COLO668 (cell line): ENCODE results near the gene DIP2C.
"Not testable (repeated sequence)": the region's sequence is repeated elsewhere in the genome, so short reads cannot be mapped to it uniquely, and the experiment has no call there.

Experiments
- DNase-seq: peaks from one replicate; lab custom pipeline; 2025; ENCODE audit not compliant: unreplicated experiment; lab: John Stamatoyannopoulos, UW

DIP2C gene

DNA sequence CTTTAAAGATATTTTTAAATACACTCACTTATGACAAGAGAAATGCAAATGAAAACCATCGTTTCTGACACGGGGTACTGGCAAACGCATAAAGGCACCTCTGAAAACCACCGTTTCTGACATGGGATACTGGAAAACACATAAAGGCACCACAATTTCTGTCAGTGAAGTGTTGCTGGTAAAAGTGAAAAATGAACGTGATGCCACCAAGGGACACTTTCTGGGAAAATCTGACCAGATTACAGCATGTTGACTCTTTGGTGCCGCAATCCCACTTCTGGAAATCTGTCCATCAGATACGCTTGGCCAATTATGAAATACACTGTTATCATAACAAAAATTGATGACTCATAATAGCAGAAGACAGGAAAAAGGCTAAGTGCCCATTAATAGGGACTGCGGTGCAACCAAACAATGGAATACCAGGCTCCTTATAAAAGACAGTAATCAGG lies 422.5 kb downstream of the DIP2C start:
- no peak for DNase-seq

- not testable (repeated sequence) for DNase-seq
Measured at GRCh38 chr10:265816-266588, 423.5 kb downstream of the DIP2C start.

GRCh38 chr10:265074-265440 lies 424.4 kb downstream of the DIP2C start:
- not testable (repeated sequence) for DNase-seq

DNA sequence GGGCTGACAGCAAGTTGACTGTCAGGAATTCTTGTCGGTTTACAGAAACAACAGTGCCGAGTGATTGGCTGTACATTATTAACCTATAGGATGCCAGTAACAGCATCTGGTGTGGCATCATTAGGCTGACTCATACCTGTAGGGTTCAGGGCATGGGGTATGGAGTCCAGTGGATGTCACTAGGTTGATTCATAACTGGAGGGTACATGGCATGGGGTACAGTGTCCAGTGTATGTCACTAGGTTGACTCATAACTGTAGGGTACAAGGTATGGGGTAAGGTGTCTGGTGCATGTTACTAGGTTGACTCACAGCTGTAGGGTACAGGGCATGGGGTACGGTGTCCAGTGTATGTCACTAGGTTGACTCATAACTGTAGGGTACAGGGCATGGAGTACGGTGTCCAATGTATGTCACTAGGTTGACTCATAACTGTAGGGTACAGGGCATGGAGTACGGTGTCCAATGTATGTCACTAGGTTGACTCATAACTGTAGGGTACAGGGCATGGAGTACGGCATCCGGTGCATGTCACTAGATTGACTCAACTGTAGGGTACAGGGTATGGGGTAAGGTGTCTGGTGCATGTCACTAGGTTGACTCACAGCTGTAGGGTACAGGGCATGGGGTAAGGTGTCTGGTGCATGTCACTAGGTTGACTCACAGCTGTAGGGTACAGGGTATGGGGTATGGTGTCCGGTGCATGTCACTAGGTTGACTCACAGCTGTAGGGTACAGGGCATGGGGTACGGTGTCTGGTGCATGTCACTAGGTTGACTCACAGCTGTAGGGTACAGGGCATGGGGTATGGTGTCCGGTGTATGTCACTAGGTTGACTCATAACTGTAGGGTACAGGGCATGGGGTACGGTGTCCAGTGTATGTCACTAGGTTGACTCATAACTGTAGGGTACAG lies 425.1 kb downstream of the DIP2C start:
- DNase-seq, result not testable (repeated sequence)

- no peak for DNase-seq
Measured at GRCh38 chr10:260819-261429, 428.5 kb downstream of the DIP2C start.

GRCh38 chr10:251982-252582 lies 437.4 kb downstream of the DIP2C start:
- no peak for DNase-seq

- DNase-seq, result no peak
Measured at GRCh38 chr10:248307-248706, 441.2 kb downstream of the DIP2C start.

DNA sequence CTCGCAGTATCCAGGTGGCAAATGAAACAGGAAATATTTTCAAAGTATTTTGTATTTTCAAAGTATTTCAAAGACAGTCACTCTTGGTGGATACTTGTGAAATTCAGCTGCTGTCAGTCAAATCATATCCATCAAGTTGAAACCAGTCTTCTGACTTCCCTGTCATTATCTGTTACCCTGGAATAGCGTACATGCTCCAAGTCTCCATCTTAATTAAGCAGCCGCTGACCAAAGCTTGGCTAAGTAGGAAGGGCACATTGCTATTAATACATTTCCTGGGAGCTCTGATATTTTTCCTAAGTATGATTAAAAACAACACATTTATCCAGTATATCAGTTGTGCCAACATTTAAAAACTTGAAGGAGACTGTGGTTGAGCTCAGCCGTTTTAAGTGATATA lies 442.0 kb downstream of the DIP2C start:
- no peak for DNase-seq

DNA sequence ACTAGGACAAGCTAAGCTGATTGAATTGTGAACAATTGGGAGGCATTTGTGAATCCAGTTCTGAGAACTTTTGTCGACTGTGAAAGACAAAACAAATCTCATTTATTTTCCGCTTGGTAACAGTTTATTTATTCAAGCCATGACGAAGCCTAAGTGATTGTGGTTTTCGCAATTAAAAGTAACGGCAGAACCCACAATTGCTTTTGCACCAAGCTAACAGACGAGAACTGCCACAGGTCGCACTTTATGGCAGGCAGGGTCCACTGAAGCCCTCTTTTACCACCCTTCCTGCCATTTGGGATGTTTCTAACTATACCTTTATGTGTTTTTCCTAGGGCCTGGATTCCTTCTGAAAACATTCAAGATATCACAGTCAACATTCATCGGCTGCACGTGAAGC lies 443.0 kb downstream of the DIP2C start:
- DNase-seq, result no peak

DNA sequence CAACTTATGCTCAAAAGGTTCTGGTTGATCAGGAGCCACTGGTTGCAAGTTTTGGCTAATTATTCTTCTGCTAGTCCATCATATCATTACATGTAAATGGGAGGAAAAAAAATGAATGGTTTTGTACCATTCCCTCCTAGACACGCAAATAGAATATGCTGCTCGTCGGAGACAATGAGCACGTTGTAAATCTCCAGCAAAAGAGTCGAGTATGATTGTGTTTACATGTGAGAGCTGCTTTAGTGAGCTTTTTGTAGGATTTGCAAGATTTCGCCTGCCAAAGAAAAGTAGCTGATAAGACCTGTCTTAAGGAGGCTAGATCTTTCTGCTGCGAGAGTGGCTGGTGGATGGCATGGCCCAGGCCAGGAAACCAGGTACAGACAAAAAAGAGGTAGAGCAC lies 445.2 kb downstream of the DIP2C start:
- DNase-seq, result no peak

DNA sequence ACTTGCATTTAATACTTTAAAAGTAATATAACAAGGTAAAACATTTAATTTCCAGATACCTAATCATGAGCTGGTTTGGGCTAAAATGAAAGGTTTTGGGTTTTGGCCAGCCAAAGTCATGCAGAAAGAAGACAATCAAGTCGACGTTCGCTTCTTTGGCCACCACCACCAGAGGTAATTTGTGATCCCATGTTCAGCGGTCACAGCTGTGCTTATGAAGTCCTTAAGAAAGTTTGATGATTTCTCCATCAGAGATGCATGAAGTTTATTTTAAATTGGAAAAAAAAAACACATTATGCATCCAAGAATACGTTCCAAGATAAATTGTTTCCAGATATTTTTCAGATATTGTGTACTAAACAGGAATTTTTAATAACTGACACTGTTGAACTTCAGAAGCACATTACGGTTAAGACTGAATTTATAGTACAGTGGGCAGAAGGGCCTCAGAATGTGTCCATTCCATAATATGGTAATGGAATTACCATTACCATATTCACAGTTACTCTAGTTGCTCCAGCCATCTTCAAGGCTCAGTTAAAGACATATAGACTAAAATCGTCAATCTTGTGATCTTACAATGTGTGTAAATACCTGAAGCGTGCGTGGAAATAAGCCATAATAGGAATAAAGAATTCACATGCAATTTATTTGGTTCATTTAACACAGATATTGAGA lies 447.4 kb downstream of the DIP2C start:
- DNase-seq, result no peak

GRCh38 chr10:241451-241850 lies 448.0 kb downstream of the DIP2C start:
- no peak for DNase-seq

- no peak for DNase-seq
Measured at GRCh38 chr10:239109-239508, 450.4 kb downstream of the DIP2C start.

DNA sequence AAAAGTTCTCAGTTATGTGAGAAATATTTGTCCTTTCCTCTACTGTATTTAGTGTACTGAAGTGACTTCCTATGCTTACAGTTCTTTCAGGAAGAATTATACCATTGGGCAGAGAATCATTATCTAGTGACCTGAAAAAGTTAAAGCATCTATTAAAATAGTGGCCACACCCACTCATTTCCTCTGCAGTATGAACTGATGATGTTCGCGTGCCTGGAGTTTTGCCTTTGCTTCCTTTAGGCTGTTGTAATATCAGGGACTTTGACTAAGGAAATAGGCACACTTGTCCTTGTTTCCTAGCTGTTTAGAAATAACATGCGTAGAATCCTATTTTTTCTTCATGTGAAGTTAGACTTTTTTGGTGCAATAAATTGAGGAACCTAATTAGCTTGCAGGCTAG lies 453.6 kb downstream of the DIP2C start:
- no peak for DNase-seq

DNA sequence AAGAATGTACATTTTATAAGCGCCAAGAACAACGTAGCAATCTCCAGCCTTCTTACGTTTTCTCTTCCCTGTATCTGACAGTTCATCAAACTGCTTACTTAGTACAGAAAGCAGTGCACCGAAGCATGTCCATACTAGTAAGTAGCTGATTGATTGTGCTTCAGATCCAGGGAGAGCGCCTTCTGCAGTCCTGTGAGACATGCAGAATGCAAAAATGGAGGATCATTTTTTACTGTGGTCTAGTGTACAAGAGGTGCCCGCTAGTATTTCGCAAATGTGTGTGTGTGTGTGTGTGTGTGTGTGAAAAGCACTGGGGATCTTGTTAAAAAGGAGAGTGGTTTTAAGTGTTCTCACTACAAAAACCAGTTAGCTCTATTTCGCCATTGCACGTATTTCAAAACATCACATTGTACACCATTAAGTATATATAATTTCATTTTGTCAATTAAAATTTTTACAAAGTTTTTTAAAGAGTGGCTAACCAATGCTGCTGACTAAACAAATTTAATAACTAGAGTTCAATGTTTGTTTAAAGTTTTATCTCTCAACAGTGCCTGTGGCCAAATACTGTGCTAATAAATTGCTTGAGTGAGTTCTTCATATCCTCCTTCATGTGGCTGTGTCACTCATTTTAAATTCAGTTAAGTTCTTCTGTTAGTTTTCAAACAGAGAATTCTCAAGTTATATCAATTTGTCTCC lies 454.6 kb downstream of the DIP2C start:
- DNase-seq, result no peak

GRCh38 chr10:232878-233277 lies 456.6 kb downstream of the DIP2C start:
- DNase-seq, result no peak

DNA sequence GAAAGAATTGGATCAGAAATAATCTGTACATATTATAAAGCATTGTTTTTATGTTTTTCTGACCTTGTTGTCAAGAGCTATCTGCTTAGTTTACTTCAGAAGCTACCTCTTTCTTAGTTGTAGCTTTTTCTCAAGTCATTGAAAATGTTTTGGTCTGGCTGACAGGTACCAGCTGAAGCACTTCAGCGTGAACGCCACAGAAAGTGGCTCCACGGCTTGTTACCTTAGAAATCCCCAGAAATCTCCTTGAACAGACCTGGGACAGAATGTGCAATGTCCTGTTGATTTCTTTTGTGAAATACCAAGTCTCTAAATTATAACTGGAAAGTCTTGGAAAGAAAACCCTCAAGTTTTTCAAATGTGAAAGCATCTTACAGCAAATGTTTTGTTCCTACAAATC lies 457.4 kb downstream of the DIP2C start:
- DNase-seq, result no peak

DNA sequence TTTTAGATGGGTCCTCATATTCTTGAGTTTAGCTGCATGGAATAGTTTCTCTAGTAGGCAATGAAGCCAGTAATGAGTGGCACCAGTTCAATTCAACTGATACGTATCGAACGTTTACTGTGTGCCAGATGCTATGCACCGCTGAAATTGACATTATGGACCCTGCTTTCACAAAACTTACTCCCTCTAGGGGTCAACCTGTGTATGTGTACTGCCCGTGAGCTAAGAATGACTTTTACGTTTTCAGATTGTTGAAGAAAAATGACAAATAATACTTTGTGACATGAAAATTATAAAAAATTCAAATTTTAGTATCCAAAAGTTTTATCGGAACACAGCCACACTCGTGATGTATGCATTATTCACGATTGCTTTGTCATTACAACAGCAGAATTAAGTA lies 458.7 kb downstream of the DIP2C start:
- no peak for DNase-seq

GRCh38 chr10:228366-228765 lies 461.1 kb downstream of the DIP2C start:
- DNase-seq, result no peak

GRCh38 chr10:227014-227413 lies 462.5 kb downstream of the DIP2C start:
- DNase-seq, result no peak
